Mammary epithelial cell (primary cell): ENCODE results near the gene INO80.
A peak's percentile ranks its signal among the peaks of the same experiment; 100 is the strongest.

Experiments used
- EZH2 ChIP-seq: IDR thresholded peaks from 2 replicates; pipeline ENCODE4 v1.6.1; 2012; ENCODE audit warnings: low read length, inconsistent platforms, borderline replicate concordance
- TF ChIP-seq, protein P1 (sequence below), 2 donors: IDR thresholded peaks in 1 of 2; conservative IDR thresholded peaks in 1 of 2; 2 replicates each; pipeline ENCODE4 v1.5.1; 2011 to 2012; ENCODE audit warnings: inconsistent platforms in 2 of 2, low read length in 2 of 2, mild to moderate bottlenecking in 2 of 2, control low read depth in 1 of 2, low read depth in 1 of 2; ENCODE audit not compliant: insufficient read depth in 1 of 2; ENCODE audit errors: extremely low read depth in 1 of 2

DNA sequence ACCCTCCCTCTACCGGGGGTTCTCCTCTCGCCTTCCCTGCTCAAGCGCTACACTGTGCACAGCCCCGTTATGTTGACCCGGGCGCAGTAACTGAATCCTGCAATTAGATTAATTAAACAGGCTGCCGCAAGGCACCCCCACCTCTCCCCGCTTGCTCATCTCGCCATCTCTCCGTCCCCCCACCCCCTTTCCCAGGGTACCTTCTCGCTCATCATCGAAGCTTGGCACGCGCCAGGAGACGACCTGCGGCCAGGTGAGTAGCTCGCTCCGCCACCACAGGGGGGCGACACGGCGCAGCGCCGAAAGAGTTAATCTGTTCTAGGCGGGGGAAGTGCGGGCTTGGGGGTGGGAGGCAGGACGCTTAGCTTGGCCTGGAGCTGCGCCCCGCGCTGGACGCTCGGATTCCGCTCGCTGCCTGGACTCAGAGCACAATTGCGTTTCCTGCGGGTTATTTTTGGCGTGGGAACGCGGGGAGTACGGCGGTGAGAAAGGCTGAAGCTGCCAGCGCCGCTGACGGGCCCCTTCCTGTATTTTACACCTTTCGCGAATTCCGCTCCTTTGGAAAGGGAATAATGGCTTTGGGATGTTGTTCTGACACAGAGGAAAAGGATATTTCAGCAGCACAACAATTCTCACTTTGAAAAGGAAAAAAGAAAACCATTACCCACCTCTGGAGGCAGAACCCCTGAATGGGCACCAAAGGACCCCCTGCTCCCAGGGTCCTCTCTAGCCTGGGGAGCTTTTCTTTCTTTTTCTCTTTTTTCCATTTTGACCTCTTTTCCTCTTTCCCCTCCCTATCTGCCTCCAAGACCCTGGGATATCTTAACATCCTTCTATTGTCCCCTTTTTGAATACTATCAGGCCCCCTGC lies 185.4 kb downstream of the INO80 start:
- TF ChIP-seq, protein P1, sequence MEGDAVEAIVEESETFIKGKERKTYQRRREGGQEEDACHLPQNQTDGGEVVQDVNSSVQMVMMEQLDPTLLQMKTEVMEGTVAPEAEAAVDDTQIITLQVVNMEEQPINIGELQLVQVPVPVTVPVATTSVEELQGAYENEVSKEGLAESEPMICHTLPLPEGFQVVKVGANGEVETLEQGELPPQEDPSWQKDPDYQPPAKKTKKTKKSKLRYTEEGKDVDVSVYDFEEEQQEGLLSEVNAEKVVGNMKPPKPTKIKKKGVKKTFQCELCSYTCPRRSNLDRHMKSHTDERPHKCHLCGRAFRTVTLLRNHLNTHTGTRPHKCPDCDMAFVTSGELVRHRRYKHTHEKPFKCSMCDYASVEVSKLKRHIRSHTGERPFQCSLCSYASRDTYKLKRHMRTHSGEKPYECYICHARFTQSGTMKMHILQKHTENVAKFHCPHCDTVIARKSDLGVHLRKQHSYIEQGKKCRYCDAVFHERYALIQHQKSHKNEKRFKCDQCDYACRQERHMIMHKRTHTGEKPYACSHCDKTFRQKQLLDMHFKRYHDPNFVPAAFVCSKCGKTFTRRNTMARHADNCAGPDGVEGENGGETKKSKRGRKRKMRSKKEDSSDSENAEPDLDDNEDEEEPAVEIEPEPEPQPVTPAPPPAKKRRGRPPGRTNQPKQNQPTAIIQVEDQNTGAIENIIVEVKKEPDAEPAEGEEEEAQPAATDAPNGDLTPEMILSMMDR (conservative IDR thresholded peaks at IDR 0.05 in 1 of 2, IDR thresholded peaks at IDR 0.05 in 1 of 2; ENCODE audit: extremely low read depth in 1 of 2, insufficient read depth in 1 of 2, low read depth in 1 of 2, low read length in 2 of 2): peak; percentile 52 to 78
- no peak for TF ChIP-seq EZH2
